Gastroesophageal sphincter (tissue), 4 donors: Measurements from ENCODE around the gene SULT4A1. TPM values are rescaled to one million over a fixed set of nuclear protein-coding genes. Genes with fewer than 3 reads are reported as not detected.

ENCODE experiments used
- ATAC-seq: fragments of 150-250 bp; one replicate; pipeline ENCODE4 v1.9.1; 2016; ENCODE audit warnings: mild to moderate bottlenecking, moderate library complexity
- H3K27ac ChIP-seq, 4 donors: fragments of 200-600 bp; sonication (generic) in 3 of 4; 1 replicate in 3 of 4; 2 replicates in 1 of 4; pipeline ENCODE4 v1.5.1; 2016 to 2019
- H3K27me3 ChIP-seq: fragments of 200-600 bp; sonication (generic); one replicate; pipeline ENCODE4 v1.5.1; 2019
- H3K36me3 ChIP-seq, 2 donors: fragments of 200-600 bp; sonication (generic); one replicate each; pipeline ENCODE4 v1.5.1; 2019; ENCODE audit warnings: control low read depth in 1 of 2
- H3K4me1 ChIP-seq, 3 donors: fragments of 200-600 bp; sonication (generic); 1 replicate in 2 of 3; 2 replicates in 1 of 3; pipeline ENCODE4 v1.5.1; 2016 to 2019; ENCODE audit warnings: control low read depth in 2 of 3
- H3K4me3 ChIP-seq, 2 donors: fragments of 200-600 bp; sonication (generic); one replicate each; pipeline ENCODE4 v1.5.1; 2019; ENCODE audit warnings: mild to moderate bottlenecking in 1 of 2, moderate library complexity in 1 of 2
- H3K9me3 ChIP-seq, 3 donors: fragments of 200-600 bp; sonication (generic); one replicate each; pipeline ENCODE4 v1.5.1; 2017 to 2019; ENCODE audit warnings: control low read depth in 2 of 3
- CTCF ChIP-seq, 4 experiments: fragments of 200-600 bp in 2 of 4; fragments of 450-650 bp in 2 of 4; sonication (generic) in 1 of 4; IDR thresholded peaks; one replicate each; pipeline ENCODE4 v1.5.1; 2017 to 2019; ENCODE audit warnings: antibody characterized with exemption in 4 of 4, mild to moderate bottlenecking in 2 of 4, moderate library complexity in 2 of 4
- EP300 ChIP-seq: sonication (generic); formaldehyde crosslinking; IDR thresholded peaks from one replicate; pipeline ENCODE4 v1.6.1; 2017; ENCODE audit warnings: antibody characterized with exemption, mild to moderate bottlenecking
- POLR2A ChIP-seq, 2 donors: fragments of 450-650 bp; IDR thresholded peaks; one replicate each; pipeline ENCODE4 v1.6.1; 2017; ENCODE audit warnings: antibody characterized with exemption in 2 of 2, mild to moderate bottlenecking in 2 of 2, moderate library complexity in 1 of 2
- POLR2AphosphoS5 ChIP-seq: sonication (generic); formaldehyde crosslinking; IDR thresholded peaks from one replicate; pipeline ENCODE4 v1.6.1; 2017; ENCODE audit warnings: antibody characterized with exemption
- WGBS, 2 donors: methylation state at CpG; one replicate each; pipeline ENCODE4 v1.1.5; 2018; ENCODE audit warnings: low coverage in 1 of 2; 5-methylcytosine and 5-hydroxymethylcytosine counted together
- small RNA-seq, 4 donors: library from RNA; depleted of rRNA; stranded (forward); fragments of <200 nt; gene quantifications; one replicate each; pipeline ENCODE3, GENCODE V24; 2016
- total RNA-seq, 4 donors: library from RNA; depleted of rRNA; stranded (reverse); fragments of >200 nt; gene quantifications; one replicate each; pipeline ENCODE4 v1.1.0, GENCODE V29; 2016

Gene SULT4A1
- total RNA-seq, 4 donors from 2014 or later, result 0.16 to 1.7 (median 0.54) TPM; not detected in 1

DNA sequence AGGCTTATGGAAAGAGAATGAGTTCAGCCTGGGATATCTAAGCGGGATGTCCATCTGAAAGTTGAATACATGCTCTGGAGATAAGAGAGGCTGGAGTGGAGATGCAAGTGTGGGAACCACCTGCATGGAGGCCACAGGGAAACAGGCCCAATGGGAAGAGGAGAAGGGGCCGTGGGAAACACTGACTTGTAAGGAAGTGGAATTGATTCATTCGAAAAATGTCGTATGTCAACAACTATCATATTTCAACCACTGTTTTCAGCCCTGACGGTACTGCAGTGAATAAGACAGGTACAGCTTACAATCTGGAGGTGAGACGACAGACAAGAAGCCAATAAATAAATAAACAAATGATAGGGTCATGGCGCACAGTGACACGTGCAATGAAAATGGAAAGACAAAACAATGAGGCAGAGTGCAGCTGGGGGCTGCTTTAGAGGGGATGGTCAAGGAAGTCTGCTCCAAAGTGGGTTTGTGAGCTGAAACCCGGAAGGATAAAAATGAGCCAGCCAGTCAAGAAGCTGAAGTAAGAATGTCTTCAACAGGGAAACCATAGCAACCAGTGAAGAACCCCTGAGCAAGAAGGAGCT lies 86.1 kb downstream of the SULT4A1 start:
- ATAC-seq, result no peak
- H3K27me3 ChIP-seq, result no peaks in the 10 kb centered on the region
- H3K27ac ChIP-seq, result no peak overlapping the region
- H3K9me3 ChIP-seq, result no peaks in the 10 kb centered on the region
- H3K4me1 ChIP-seq, result no peaks in the 10 kb centered on the region
- no peak for TF ChIP-seq EP300
- no peak for TF ChIP-seq POLR2A (IDR thresholded peaks at IDR 0.05)
- TF ChIP-seq CTCF (IDR thresholded peaks at IDR 0.05), result no peak
- TF ChIP-seq POLR2AphosphoS5, result no peak
- H3K36me3 ChIP-seq, result peaks cover 0 to 49% of the 10 kb centered on the region in 2 donors
- WGBS, 2 donors, result 80 to 82% methylated on average over 5 to 8 of the region's 9 CpGs
- no peak overlapping the region for H3K4me3 ChIP-seq

Small RNAs within 50 kb of the gene (small RNA-seq; reads per million reads assigned to genes)
- gene HMGN2P9, result 0 reads per million in 4 donors

Other genes starting within 250 kb of the SULT4A1 start
- 1 to 10 TPM; 1.1 to 3.8 (median 2.7) TPM for gene EFCAB6, start 50.2 kb downstream of the SULT4A1 start, total RNA-seq
- gene PNPLA5, start 29.5 kb upstream of the SULT4A1 start, total RNA-seq, result not detected
- not detected for gene PNPLA3, start 61.3 kb upstream of the SULT4A1 start, total RNA-seq
- 10 to 100 TPM; 19.8 to 33.4 (median 31.6) TPM for gene SAMM50, start 92.9 kb upstream of the SULT4A1 start, total RNA-seq
- 10 to 100 TPM; 32.1 to 61.9 (median 41.9) TPM for gene PARVB, start 161.8 kb upstream of the SULT4A1 start, total RNA-seq